HEK293 (cell line): Measurements from ENCODE around the gene TLCD3A.
A peak's percentile ranks its signal among the peaks of the same experiment; 100 is the strongest.

Experiments used
- CTCF ChIA-PET: fragments of 350-600 bp; formaldehyde crosslinking; extraction: SDS; loops from one replicate; lab custom pipeline; 2021; ENCODE audit warnings: antibody characterized with exemption; lab: Yijun Ruan, JAX
- POLR2A ChIA-PET: fragments of 300-600 bp; formaldehyde crosslinking; extraction: SDS; loops from one replicate; lab custom pipeline; 2020; ENCODE audit warnings: antibody characterized with exemption, inconsistent platforms; lab: Yijun Ruan, JAX
- H3K27ac ChIP-seq: fragments of 200-500 bp; sonication (Bioruptor generic); 2 replicates; pipeline ENCODE4 v1.5.1; 2014; ENCODE audit warnings: low read depth, low read length, control low read depth, inconsistent platforms; ENCODE audit errors: extremely low read depth
- H3K36me3 ChIP-seq, 2 experiments: fragments of 200-500 bp in 1 of 2; sonication (Bioruptor generic) in 1 of 2; 1 replicate in 1 of 2; 2 replicates in 1 of 2; pipeline ENCODE4 v1.5.1; 2014 to 2017; ENCODE audit warnings: inconsistent platforms in 2 of 2, low read length in 2 of 2; ENCODE audit not compliant: control insufficient read depth in 2 of 2, insufficient read depth in 1 of 2
- H3K4me1 ChIP-seq: fragments of 200-500 bp; sonication (Bioruptor generic); 2 replicates; pipeline ENCODE4 v1.5.1; 2014; ENCODE audit warnings: mild to moderate bottlenecking, low read length, inconsistent platforms; ENCODE audit not compliant: control insufficient read depth, insufficient read depth
- H3K4me3 ChIP-seq: 2 replicates; pipeline ENCODE4 v1.5.1; 2011; ENCODE audit warnings: low read depth, mild to moderate bottlenecking, control low read depth, low read length, moderate library complexity
- H3K9me3 ChIP-seq: fragments of 200-500 bp; sonication (Bioruptor generic); 2 replicates; pipeline ENCODE4 v1.5.1; 2014; ENCODE audit warnings: low read depth, low read length, inconsistent platforms; ENCODE audit not compliant: control insufficient read depth, insufficient read depth
- AEBP2 ChIP-seq: fragments of 450-650 bp; formaldehyde crosslinking; IDR thresholded peaks from 2 replicates; pipeline ENCODE4 v1.5.1; 2016; ENCODE audit warnings: missing biosample characterization, missing genetic modification characterization, borderline replicate concordance
- GLIS2 ChIP-seq: fragments of 450-650 bp; formaldehyde crosslinking; IDR thresholded peaks from 2 replicates; pipeline ENCODE4 v1.5.1; 2016; ENCODE audit warnings: missing biosample characterization, missing genetic modification characterization
- IKZF3 ChIP-seq: fragments of 450-650 bp; IDR thresholded peaks from 2 replicates; pipeline ENCODE4 v1.5.0; 2018; ENCODE audit warnings: missing biosample characterization, mild to moderate bottlenecking, missing genetic modification characterization, moderate library complexity
- PRDM1 ChIP-seq: fragments of 450-650 bp; formaldehyde crosslinking; IDR thresholded peaks from 2 replicates; pipeline ENCODE4; 2016; ENCODE audit warnings: missing biosample characterization, missing genetic modification characterization
- PRDM2 ChIP-seq: fragments of 450-650 bp; formaldehyde crosslinking; IDR thresholded peaks from 2 replicates; pipeline ENCODE4 v1.5.1; 2016; ENCODE audit warnings: missing biosample characterization, missing genetic modification characterization, borderline replicate concordance
- REST ChIP-seq: fragments of 450-650 bp; formaldehyde crosslinking; IDR thresholded peaks from 2 replicates; pipeline ENCODE4 v1.5.1; 2016; ENCODE audit warnings: missing biosample characterization, missing genetic modification characterization
- ZBTB17 ChIP-seq: fragments of 450-650 bp; formaldehyde crosslinking; IDR thresholded peaks from 2 replicates; pipeline ENCODE4 v1.5.1; 2016; ENCODE audit warnings: missing biosample characterization, missing genetic modification characterization
- ZIC2 ChIP-seq: fragments of 450-650 bp; formaldehyde crosslinking; IDR thresholded peaks from 2 replicates; pipeline ENCODE4 v1.5.1; 2016; ENCODE audit warnings: missing biosample characterization, missing genetic modification characterization
- ZNF24 ChIP-seq: fragments of 450-650 bp; formaldehyde crosslinking; IDR thresholded peaks from 2 replicates; pipeline ENCODE4 v1.5.1; 2016; ENCODE audit warnings: missing biosample characterization, missing genetic modification characterization
- ZNF416 ChIP-seq: fragments of 450-650 bp; formaldehyde crosslinking; IDR thresholded peaks from 2 replicates; pipeline ENCODE4 v1.5.1; 2016; ENCODE audit warnings: missing biosample characterization, missing genetic modification characterization
- ZNF529 ChIP-seq: fragments of 450-650 bp; formaldehyde crosslinking; IDR thresholded peaks from 2 replicates; pipeline ENCODE4 v1.5.1; 2017; ENCODE audit warnings: missing genetic modification characterization, missing biosample characterization; ENCODE audit not compliant: insufficient replicate concordance
- ZNF600 ChIP-seq: fragments of 450-650 bp; formaldehyde crosslinking; IDR thresholded peaks from 2 replicates; pipeline ENCODE4 v1.5.1; 2016; ENCODE audit warnings: missing biosample characterization, missing genetic modification characterization

Gene TLCD3A

GRCh38 chr17:732902-733720 lies 715 bp downstream of the TLCD3A start (continued):
- no peak for TF ChIP-seq PRDM2

GRCh38 chr17:733743-734142 lies 1.3 kb downstream of the TLCD3A start:
- Histone ChIP-seq H3K4me1 (no peaks in the 10 kb centered on the region; the same call in 1 of the 2 replicates), H3K36me3 (peaks cover 38 to 46% of the 10 kb centered on the region in 2 experiments), H3K4me3 (peak overlapping the region; percentile 67), H3K27ac (no peak overlapping the region; the same call in 1 of the 2 replicates), H3K9me3 (no peaks in the 10 kb centered on the region)
- POLR2A ChIA-PET, result interaction anchor here (0.5 to 1.3 kb wide), 3 partner anchors 9 to 19 kb away, joined by 3 to 6 read pairs (median 3); partner anchors contain the start of gene VPS53
- CTCF ChIA-PET, result interaction anchor here (0.7 kb wide), 1 partner anchor 48 kb away, joined by 6 read pairs; no protein-coding TSS in a partner anchor
- TF ChIP-seq ZBTB17 (tag by site-specific recombination) (peak; percentile 19), ZIC2 (tag by site-specific recombination) (peak; percentile 79), ZNF24 (tag by site-specific recombination) (no peak)

GRCh38 chr17:737561-738113 lies 5.2 kb downstream of the TLCD3A start:
- Histone ChIP-seq H3K4me3 (no peak overlapping the region), H3K36me3 (peaks cover 51 to 79% of the 10 kb centered on the region in 2 experiments), H3K9me3 (no peaks in the 10 kb centered on the region), H3K4me1 (no peaks in the 10 kb centered on the region; the same call in 1 of the 2 replicates), H3K27ac (0 out of 2 replicates have a peak overlapping the region, but pooled peaks have one; percentile 27)
- ChIA-PET POLR2A (interaction anchor here (0.7 to 1.1 kb wide), 2 partner anchors 13 to 24 kb away, joined by 3 read pairs; no protein-coding TSS in a partner anchor), CTCF (interaction anchor here (0.6 to 2.3 kb wide), 2 partner anchors 15 to 243 kb away, joined by 5 to 8 read pairs; no protein-coding TSS in a partner anchor)
- TF ChIP-seq IKZF3, result no peak
- TF ChIP-seq ZNF416 (tag by site-specific recombination), result no peak
- peak; percentile 67 for TF ChIP-seq ZNF600 (tag by site-specific recombination)
- no peak for TF ChIP-seq ZNF529 (tag by site-specific recombination)
- no peak for TF ChIP-seq REST (tag by site-specific recombination)
- no peak for TF ChIP-seq GLIS2 (tag by site-specific recombination)
- TF ChIP-seq PRDM1 (tag by site-specific recombination), result 0 out of 2 replicates have a peak, but pooled peaks have one; percentile 16
- no peak for TF ChIP-seq AEBP2 (tag by site-specific recombination)
